ENCODE data around the gene TRPV6.

DNA sequence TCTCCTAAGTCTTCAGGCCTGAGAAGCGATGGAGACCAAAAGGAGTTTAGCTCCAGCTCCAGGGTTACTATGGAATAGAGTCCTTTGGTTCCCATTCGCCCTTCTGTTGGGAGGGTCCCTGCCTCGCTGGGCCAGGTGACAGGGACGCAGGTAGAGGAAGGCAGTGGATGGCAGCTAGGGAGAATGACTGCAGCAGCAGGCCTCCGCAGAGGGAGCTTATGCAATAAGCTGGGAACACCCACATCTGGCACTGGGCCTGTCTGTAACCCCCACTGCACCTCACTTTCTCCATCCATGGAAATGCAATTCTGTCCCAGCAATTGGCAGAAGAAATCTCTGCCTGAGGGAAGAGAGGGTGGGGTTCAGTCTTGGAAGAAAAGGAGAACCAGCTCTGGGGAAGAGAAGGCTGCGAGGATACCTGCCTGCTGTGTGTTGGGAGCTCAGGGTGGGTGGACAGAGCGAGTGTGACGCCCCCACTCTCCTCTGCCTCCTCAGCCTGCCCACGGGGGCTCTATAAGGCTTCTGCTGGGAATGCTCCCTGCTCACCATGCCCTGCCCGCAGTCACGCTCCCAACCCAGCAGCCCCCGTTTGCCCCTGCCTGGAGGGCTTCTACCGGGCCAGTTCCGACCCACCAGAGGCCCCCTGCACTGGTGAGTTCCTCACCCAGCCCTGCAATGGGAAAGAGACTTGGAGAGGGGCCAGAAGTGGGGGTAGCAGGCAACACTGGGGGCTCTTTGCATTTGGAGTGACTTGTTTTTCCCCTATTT, 20.4 kb downstream of the TRPV6 start:
- TF ChIP-seq, protein P1, sequence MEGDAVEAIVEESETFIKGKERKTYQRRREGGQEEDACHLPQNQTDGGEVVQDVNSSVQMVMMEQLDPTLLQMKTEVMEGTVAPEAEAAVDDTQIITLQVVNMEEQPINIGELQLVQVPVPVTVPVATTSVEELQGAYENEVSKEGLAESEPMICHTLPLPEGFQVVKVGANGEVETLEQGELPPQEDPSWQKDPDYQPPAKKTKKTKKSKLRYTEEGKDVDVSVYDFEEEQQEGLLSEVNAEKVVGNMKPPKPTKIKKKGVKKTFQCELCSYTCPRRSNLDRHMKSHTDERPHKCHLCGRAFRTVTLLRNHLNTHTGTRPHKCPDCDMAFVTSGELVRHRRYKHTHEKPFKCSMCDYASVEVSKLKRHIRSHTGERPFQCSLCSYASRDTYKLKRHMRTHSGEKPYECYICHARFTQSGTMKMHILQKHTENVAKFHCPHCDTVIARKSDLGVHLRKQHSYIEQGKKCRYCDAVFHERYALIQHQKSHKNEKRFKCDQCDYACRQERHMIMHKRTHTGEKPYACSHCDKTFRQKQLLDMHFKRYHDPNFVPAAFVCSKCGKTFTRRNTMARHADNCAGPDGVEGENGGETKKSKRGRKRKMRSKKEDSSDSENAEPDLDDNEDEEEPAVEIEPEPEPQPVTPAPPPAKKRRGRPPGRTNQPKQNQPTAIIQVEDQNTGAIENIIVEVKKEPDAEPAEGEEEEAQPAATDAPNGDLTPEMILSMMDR (optimal IDR thresholded peaks at IDR 0.05 in 1 of 3, IDR thresholded peaks at IDR 0.05 in 1 of 3, conservative IDR thresholded peaks at IDR 0.05 in 1 of 3; ENCODE audit: extremely low read depth in 1 of 3, insufficient read depth in 2 of 3, low read length in 3 of 3), result no peak
- TF ChIP-seq EZH2 (IDR thresholded peaks at IDR 0.05; ENCODE audit: low read length), result no peak
